Measurements from ENCODE around the gene MYO5C. TPM values are rescaled to one million over a fixed set of nuclear protein-coding genes. Genes with fewer than 3 reads are reported as not detected.

The MYO5C gene
- total and polyA plus RNA-seq, 2 of the 8 experiments (the other 6 are each of a cell fraction or from before 2014, with no cell fraction given): 8.2 to 26.7 TPM

DNA sequence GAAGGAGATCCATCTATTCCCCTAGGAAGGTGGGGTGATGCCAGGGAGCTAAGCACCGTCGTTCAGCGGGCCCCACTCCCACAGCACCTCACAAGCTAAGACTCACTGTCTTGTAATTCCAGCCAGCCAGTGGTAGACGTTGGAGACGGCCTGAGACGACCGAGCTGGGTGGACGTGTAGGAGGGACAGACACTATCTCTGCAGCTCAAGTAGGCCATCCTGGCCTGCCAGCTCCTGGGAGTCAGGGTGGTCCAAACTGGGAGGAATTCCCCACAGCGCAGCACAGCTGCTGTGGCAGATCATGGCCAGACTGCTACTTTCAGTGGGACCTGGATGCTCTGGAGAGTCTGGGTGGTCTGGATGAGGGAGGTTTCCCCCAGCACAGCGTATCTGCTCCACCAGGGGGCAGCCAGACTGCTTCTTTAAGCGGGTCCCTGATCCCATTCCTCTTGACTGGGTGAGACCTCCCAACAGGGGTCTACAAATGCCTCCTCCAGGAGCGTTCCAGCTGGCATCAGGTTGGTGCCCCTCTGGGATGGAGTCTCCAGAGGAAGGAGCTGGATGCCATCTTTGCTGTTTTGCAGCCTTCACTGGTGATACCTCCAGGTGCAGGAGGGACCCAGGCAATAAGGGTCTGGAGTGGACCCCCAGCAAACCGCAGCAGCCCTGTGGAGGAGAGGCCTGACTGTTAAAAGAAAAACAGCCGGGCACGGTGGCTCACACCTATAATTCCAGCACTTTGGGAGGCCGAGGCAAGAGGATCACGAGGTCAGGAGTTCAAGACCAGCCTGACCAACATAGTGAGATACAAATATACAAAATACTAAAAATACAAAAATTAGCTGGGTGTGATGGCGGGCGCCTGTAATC is 132.0 kb downstream of the MYO5C start:
- FAIRE-seq (no peak), DNase-seq (ENCODE audit: low read depth in 1 of 2, low spot score in 2 of 2) (peak in 1 of 2 experiments; percentile 79)
- Histone ChIP-seq H3K4me2 (ENCODE audit: insufficient read depth in 1 of 2, low read depth in 2 of 2, low read length in 2 of 2) (no peak overlapping the region), H2BK20ac (ENCODE audit: low read length) (no peak overlapping the region), H3K4me3 (ENCODE audit: extremely low read depth in 1 of 4, insufficient read depth in 2 of 4, low read depth in 3 of 4, low read length in 4 of 4) (no peak overlapping the region), H3K56ac (replicated peaks; ENCODE audit: insufficient read length, low read depth, low read length) (no peak overlapping the region), H2BK15ac (ENCODE audit: low read length) (no peak overlapping the region), H2AFZ (ENCODE audit: low read length) (no peak overlapping the region), H4K20me1 (replicated peaks in 1 of 2; ENCODE audit: control insufficient read depth in 1 of 2, insufficient read depth in 2 of 2, low read length in 2 of 2) (peaks cover 0 to 3% of the 10 kb centered on the region in 2 experiments), H4K8ac (ENCODE audit: extremely low read depth, insufficient read depth, low read length) (peak overlapping the region; percentile 63; the same call in 1 of the 2 replicates), H3K27ac (ENCODE audit: low read depth, low read length) (peak overlapping the region; percentile 29), H2AK5ac (ENCODE audit: low read depth, low read length) (no peak overlapping the region), H3K14ac (ENCODE audit: insufficient read length) (no peak overlapping the region), H3K36me3 (ENCODE audit: control insufficient read depth in 2 of 4, insufficient read depth in 4 of 4, low read length in 3 of 4) (peaks cover 0 to 3% (median 0%) of the 10 kb centered on the region in 4 experiments; a peak in 3 of 8 replicates), H3K23ac (ENCODE audit: insufficient read length) (no peak overlapping the region), H3K9ac (replicated peaks in 1 of 4; ENCODE audit: extremely low read depth in 1 of 4, low read depth in 3 of 4, low read length in 3 of 4) (no peak overlapping the region), H2BK12ac (ENCODE audit: low read depth, low read length) (no peak overlapping the region), H3K18ac (ENCODE audit: extremely low read depth, low read length) (no peak overlapping the region), H4K91ac (replicated peaks; ENCODE audit: insufficient read length, low read length) (no peak overlapping the region), H3K9me3 (ENCODE audit: insufficient read depth in 2 of 2, low read depth in 1 of 2, low read length in 1 of 2) (no peaks in the 10 kb centered on the region), H3K23me2 (ENCODE audit: low read depth, low read length) (no peaks in the 10 kb centered on the region), H3K4ac (replicated peaks; ENCODE audit: insufficient read length, low read depth, low read length) (no peak overlapping the region), H3K79me1 (ENCODE audit: low read depth, low read length) (no peaks in the 10 kb centered on the region), H4K5ac (ENCODE audit: insufficient read length, low read depth, low read length) (no peak overlapping the region), H2BK5ac (ENCODE audit: low read depth, low read length) (no peak overlapping the region), H3K4me1 (replicated peaks in 1 of 4; ENCODE audit: control insufficient read depth in 3 of 4, insufficient read depth in 4 of 4, low read length in 3 of 4) (no peaks in the 10 kb centered on the region; a peak in 2 of 7 replicates), H2BK120ac (replicated peaks; ENCODE audit: low read depth, low read length) (no peak overlapping the region), H3K27me3 (replicated peaks in 1 of 4; ENCODE audit: control insufficient read depth in 3 of 4, extremely low read depth in 1 of 4, insufficient read depth in 3 of 4, low read length in 3 of 4) (no peaks in the 10 kb centered on the region), H3K79me2 (ENCODE audit: control insufficient read depth in 1 of 2, insufficient read depth in 2 of 2, low read length in 2 of 2) (peaks cover 0 to 1% of the 10 kb centered on the region in 2 experiments; a peak in 2 of 4 replicates)
- CTCF ChIA-PET (ENCODE audit: partially characterized antibody): interaction anchor here (0.5 to 7.5 kb wide), 27 partner anchors 9 to 1033 kb away, joined by 3 to 95 read pairs (median 4); partner anchors contain the start of gene GNB5
- TF ChIP-seq KDM5A (IDR thresholded peaks at IDR 0.05; ENCODE audit: low read length): no peak
- peak; percentile 57 to 67 for TF ChIP-seq RAD21 (IDR thresholded peaks at IDR 0.05 in 1 of 2, conservative IDR thresholded peaks at IDR 0.05 in 1 of 2; ENCODE audit: low read depth in 2 of 2, low read length in 2 of 2)
- TF ChIP-seq, protein P1, sequence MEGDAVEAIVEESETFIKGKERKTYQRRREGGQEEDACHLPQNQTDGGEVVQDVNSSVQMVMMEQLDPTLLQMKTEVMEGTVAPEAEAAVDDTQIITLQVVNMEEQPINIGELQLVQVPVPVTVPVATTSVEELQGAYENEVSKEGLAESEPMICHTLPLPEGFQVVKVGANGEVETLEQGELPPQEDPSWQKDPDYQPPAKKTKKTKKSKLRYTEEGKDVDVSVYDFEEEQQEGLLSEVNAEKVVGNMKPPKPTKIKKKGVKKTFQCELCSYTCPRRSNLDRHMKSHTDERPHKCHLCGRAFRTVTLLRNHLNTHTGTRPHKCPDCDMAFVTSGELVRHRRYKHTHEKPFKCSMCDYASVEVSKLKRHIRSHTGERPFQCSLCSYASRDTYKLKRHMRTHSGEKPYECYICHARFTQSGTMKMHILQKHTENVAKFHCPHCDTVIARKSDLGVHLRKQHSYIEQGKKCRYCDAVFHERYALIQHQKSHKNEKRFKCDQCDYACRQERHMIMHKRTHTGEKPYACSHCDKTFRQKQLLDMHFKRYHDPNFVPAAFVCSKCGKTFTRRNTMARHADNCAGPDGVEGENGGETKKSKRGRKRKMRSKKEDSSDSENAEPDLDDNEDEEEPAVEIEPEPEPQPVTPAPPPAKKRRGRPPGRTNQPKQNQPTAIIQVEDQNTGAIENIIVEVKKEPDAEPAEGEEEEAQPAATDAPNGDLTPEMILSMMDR (IDR thresholded peaks at IDR 0.05; ENCODE audit: control extremely low read depth in 1 of 3, insufficient read depth in 1 of 3, low read depth in 1 of 3, low read length in 3 of 3): peak; percentile 69 to 77 (median 74)
- POLR2A ChIA-PET (ENCODE audit: partially characterized antibody): interaction anchor here (0.8 to 1.2 kb wide), 2 partner anchors 14 to 15 kb away, joined by 3 to 4 read pairs; no protein-coding TSS in a partner anchor
- WGBS, 2 experiments (ENCODE audit: extremely low coverage in 1 of 2, insufficient coverage in 1 of 2, insufficient read length in 1 of 2, insufficient replicate concordance in 2 of 2, low coverage in 1 of 2, low lambda C conversion rate in 2 of 2, missing lambda C conversion rate in 1 of 2): 96% methylated on average over 19 of the region's 19 CpGs; no CpG with 5 or more reads in 1 of the 2 experiments

Measured in H1 (cell line).